ENCODE data around the gene KNOP1. TPM values are rescaled to one million over a fixed set of nuclear protein-coding genes. Genes with fewer than 3 reads are reported as not detected.
"Not testable (repeated sequence)": the region's sequence is repeated elsewhere in the genome, so short reads cannot be mapped to it uniquely, and the experiment has no call there.

Gene KNOP1
- polyA plus RNA-seq, 1 experiment: 5.0 TPM

- DNase-seq (ENCODE audit: low read depth): no peak
- Histone ChIP-seq H3K27me3 (ENCODE audit: control insufficient read depth, insufficient read depth, low read length) (no peaks in the 10 kb centered on the region), H3K4me3 (ENCODE audit: low read depth, low read length) (no peak overlapping the region), H3K36me3 (ENCODE audit: control insufficient read depth, insufficient read depth, low read length) (peaks cover 8% of the 10 kb centered on the region)
- no peak for TF ChIP-seq CTCF (IDR thresholded peaks at IDR 0.05; ENCODE audit: insufficient read depth, low read depth, low read length)
- CTCF ChIA-PET: no interaction called here
- POLR2A ChIA-PET: no interaction called here
Observed at GRCh38 chr16:19687279-19687678, 30.7 kb downstream of the KNOP1 start.

- H3K27me3 ChIP-seq (ENCODE audit: control insufficient read depth, insufficient read depth, low read length): no peaks in the 10 kb centered on the region
- no peak for TF ChIP-seq CTCF (IDR thresholded peaks at IDR 0.05; ENCODE audit: insufficient read depth, low read depth, low read length)
- POLR2A ChIA-PET: no interaction called here
- no peak overlapping the region for H3K4me3 ChIP-seq (ENCODE audit: low read depth, low read length)
- CTCF ChIA-PET: no interaction called here
- peaks cover 6% of the 10 kb centered on the region for H3K36me3 ChIP-seq (ENCODE audit: control insufficient read depth, insufficient read depth, low read length)
- no peak for DNase-seq (ENCODE audit: low read depth)
Observed at GRCh38 chr16:19685176-19685575, 32.9 kb downstream of the KNOP1 start.

- no peak for TF ChIP-seq CTCF (IDR thresholded peaks at IDR 0.05; ENCODE audit: insufficient read depth, low read depth, low read length)
- no peaks in the 10 kb centered on the region for H3K27me3 ChIP-seq (ENCODE audit: control insufficient read depth, insufficient read depth, low read length)
- CTCF ChIA-PET: no interaction called here
- H3K4me3 ChIP-seq (ENCODE audit: low read depth, low read length): no peak overlapping the region
- no peak for DNase-seq (ENCODE audit: low read depth)
- POLR2A ChIA-PET: no interaction called here
- H3K36me3 ChIP-seq (ENCODE audit: control insufficient read depth, insufficient read depth, low read length): peaks cover 6% of the 10 kb centered on the region
Observed at GRCh38 chr16:19683453-19684236, 34.4 kb downstream of the KNOP1 start.

GRCh38 chr16:19681637-19682036 is 36.4 kb downstream of the KNOP1 start:
- no peak for TF ChIP-seq CTCF (IDR thresholded peaks at IDR 0.05; ENCODE audit: insufficient read depth, low read depth, low read length)
- Histone ChIP-seq H3K27me3 (ENCODE audit: control insufficient read depth, insufficient read depth, low read length) (no peaks in the 10 kb centered on the region), H3K36me3 (ENCODE audit: control insufficient read depth, insufficient read depth, low read length) (peaks cover 9% of the 10 kb centered on the region), H3K4me3 (ENCODE audit: low read depth, low read length) (no peak overlapping the region)
- POLR2A ChIA-PET: no interaction called here
- CTCF ChIA-PET: interaction anchor here (1.1 to 1.6 kb wide), 2 partner anchors 11 to 15 kb away, joined by 3 to 5 read pairs; no protein-coding TSS in a partner anchor
- DNase-seq (ENCODE audit: low read depth): no peak

- TF ChIP-seq CTCF (IDR thresholded peaks at IDR 0.05; ENCODE audit: insufficient read depth, low read depth, low read length): peak; percentile 27; the same call in 1 of the 2 replicates
- Histone ChIP-seq H3K27me3 (ENCODE audit: control insufficient read depth, insufficient read depth, low read length) (no peaks in the 10 kb centered on the region), H3K36me3 (ENCODE audit: control insufficient read depth, insufficient read depth, low read length) (peaks cover 9% of the 10 kb centered on the region), H3K4me3 (ENCODE audit: low read depth, low read length) (no peak overlapping the region)
- DNase-seq (ENCODE audit: low read depth): no peak
- ChIA-PET CTCF (interaction anchor here (0.9 to 1.8 kb wide), 4 partner anchors 11 to 206 kb away, joined by 3 to 6 read pairs (median 4); no protein-coding TSS in a partner anchor), POLR2A (no interaction called here)
Observed at GRCh38 chr16:19680881-19681340, 37.1 kb downstream of the KNOP1 start.

- H3K36me3 ChIP-seq (ENCODE audit: control insufficient read depth, insufficient read depth, low read length); DNase-seq (ENCODE audit: low read depth); H3K4me3 ChIP-seq (ENCODE audit: low read depth, low read length); H3K27me3 ChIP-seq (ENCODE audit: control insufficient read depth, insufficient read depth, low read length); POLR2A ChIA-PET: not testable (repeated sequence)
- CTCF ChIA-PET: interaction anchor here (1.0 kb wide), 1 partner anchor 145 kb away, joined by 3 read pairs; no protein-coding TSS in a partner anchor
Observed at GRCh38 chr16:19679281-19679680, 38.7 kb downstream of the KNOP1 start.

Measured in BJ (cell line).